OCI-LY1 (cell line): Measurements from ENCODE around the gene INPP4A.

Source experiments
- H2AFZ ChIP-seq: fragments of 200-600 bp; sonication (generic), shearing (Covaris generic); 2 replicates; pipeline ENCODE4 v1.6.0; 2014; ENCODE audit warnings: antibody characterized with exemption, mild to moderate bottlenecking, low read length
- H3F3A ChIP-seq: fragments of 200-600 bp; sonication (generic), shearing (Covaris generic); 2 replicates; pipeline ENCODE4 v1.6.0; 2014; ENCODE audit warnings: mild to moderate bottlenecking, antibody characterized with exemption, low read length, moderate library complexity; ENCODE audit not compliant: insufficient read depth
- H3K27ac ChIP-seq: fragments of 200-600 bp; sonication (generic); 2 replicates; pipeline ENCODE4 v1.5.1; 2014; ENCODE audit warnings: low read length, mixed run types, mild to moderate bottlenecking, low read depth; ENCODE audit not compliant: poor library complexity, severe bottlenecking
- H3K27me3 ChIP-seq: fragments of 200-600 bp; sonication (generic); 2 replicates; pipeline ENCODE4 v1.6.0; 2014; ENCODE audit warnings: antibody characterized with exemption, mild to moderate bottlenecking, low read length, moderate library complexity; ENCODE audit not compliant: insufficient read depth
- H3K36me3 ChIP-seq: fragments of 200-600 bp; sonication (generic); 2 replicates; pipeline ENCODE4 v1.6.1; 2014; ENCODE audit warnings: mild to moderate bottlenecking, antibody characterized with exemption, low read length, moderate library complexity, mixed read lengths; ENCODE audit not compliant: insufficient read depth
- H3K4me1 ChIP-seq: fragments of 200-600 bp; sonication (generic); 2 replicates; pipeline ENCODE4 v1.5.1; 2014; ENCODE audit warnings: mild to moderate bottlenecking, low read length, moderate library complexity; ENCODE audit not compliant: insufficient read depth, severe bottlenecking
- H3K4me2 ChIP-seq: fragments of 200-600 bp; sonication (generic), shearing (Covaris generic); 2 replicates; pipeline ENCODE4 v1.6.1; 2014; ENCODE audit warnings: low read length
- H3K4me3 ChIP-seq: fragments of 200-600 bp; sonication (generic); 2 replicates; pipeline ENCODE4 v1.5.1; 2014; ENCODE audit warnings: low read length, low read depth, mild to moderate bottlenecking, mixed read lengths; ENCODE audit not compliant: poor library complexity, severe bottlenecking
- H3K79me2 ChIP-seq: fragments of 200-600 bp; shearing (Covaris generic); 2 replicates; pipeline ENCODE4 v1.6.1; 2016; ENCODE audit warnings: mixed run types, low read length, mixed read lengths; ENCODE audit not compliant: insufficient read depth
- H3K9ac ChIP-seq: fragments of 200-600 bp; sonication (generic), shearing (Covaris generic); 2 replicates; pipeline ENCODE4 v1.6.1; 2014; ENCODE audit warnings: mild to moderate bottlenecking, low read length, mixed read lengths
- H3K9me2 ChIP-seq: fragments of 200-600 bp; sonication (generic), shearing (Covaris generic); 2 replicates; pipeline ENCODE4 v1.6.1; 2014; ENCODE audit warnings: low read depth, mild to moderate bottlenecking, low read length, mixed read lengths
- H3K9me3 ChIP-seq: fragments of 200-600 bp; shearing (Covaris generic); 2 replicates; pipeline ENCODE4 v1.6.1; 2014; ENCODE audit warnings: low read length, mixed read lengths
- H4K20me1 ChIP-seq: fragments of 200-600 bp; sonication (generic), shearing (Covaris generic); 2 replicates; pipeline ENCODE4 v1.6.0; 2016; ENCODE audit warnings: mild to moderate bottlenecking, low read length; ENCODE audit not compliant: insufficient read depth
- EZH2 ChIP-seq: fragments of 200-600 bp; sonication (generic), shearing (Covaris generic); IDR thresholded peaks from 2 replicates; pipeline ENCODE4 v1.8.0; 2017; ENCODE audit warnings: borderline replicate concordance, mixed run types, mild to moderate bottlenecking, antibody characterized with exemption, low read length, moderate library complexity, mixed read lengths
- TF ChIP-seq, protein P1 (sequence below): fragments of 200-600 bp; sonication (generic), shearing (Covaris generic); IDR thresholded peaks from 2 replicates; pipeline ENCODE4 v1.5.1; 2017; ENCODE audit warnings: mild to moderate bottlenecking, antibody characterized with exemption, low read length, moderate library complexity, mixed read lengths

The INPP4A gene

DNA sequence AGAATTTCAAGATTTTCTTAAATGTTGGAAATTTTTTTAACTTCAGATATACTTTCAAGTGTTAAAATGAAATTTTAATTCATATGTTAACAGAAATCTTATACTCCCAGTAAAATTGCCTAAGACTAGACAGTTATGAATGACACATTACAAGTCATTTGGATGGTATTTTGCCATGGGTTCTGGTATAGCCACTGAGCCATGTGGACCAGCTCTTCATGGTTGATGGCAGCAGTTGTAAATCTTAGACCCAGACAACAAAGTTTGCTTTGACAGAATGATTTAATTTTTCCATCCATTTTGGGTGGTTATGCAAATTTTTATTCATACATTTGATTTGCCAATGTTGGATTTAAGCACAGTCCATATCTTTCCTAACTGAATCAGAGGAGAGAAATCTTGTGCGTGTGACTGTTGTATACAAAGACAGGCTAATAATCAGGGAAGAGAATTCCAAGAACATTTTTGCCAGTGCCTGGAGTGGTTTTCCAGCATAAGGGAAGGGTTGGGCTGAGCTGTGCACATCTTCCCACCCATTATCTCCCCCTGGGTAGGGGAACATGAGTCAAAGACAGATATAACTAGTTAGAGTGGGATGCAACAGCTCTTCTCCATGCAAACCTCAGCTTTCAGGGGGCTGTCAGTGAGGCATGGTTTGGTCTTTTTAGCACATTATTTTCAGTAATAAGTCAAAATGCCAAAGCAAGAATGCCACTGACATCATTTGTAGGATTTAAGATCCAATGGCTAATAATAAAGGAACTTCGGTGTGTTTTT lies 28.1 kb upstream of the INPP4A start:
- H3K27me3 ChIP-seq = no peaks in the 10 kb centered on the region
- H2AFZ ChIP-seq = no peak overlapping the region
- no peak for TF ChIP-seq EZH2
- TF ChIP-seq, protein P1, sequence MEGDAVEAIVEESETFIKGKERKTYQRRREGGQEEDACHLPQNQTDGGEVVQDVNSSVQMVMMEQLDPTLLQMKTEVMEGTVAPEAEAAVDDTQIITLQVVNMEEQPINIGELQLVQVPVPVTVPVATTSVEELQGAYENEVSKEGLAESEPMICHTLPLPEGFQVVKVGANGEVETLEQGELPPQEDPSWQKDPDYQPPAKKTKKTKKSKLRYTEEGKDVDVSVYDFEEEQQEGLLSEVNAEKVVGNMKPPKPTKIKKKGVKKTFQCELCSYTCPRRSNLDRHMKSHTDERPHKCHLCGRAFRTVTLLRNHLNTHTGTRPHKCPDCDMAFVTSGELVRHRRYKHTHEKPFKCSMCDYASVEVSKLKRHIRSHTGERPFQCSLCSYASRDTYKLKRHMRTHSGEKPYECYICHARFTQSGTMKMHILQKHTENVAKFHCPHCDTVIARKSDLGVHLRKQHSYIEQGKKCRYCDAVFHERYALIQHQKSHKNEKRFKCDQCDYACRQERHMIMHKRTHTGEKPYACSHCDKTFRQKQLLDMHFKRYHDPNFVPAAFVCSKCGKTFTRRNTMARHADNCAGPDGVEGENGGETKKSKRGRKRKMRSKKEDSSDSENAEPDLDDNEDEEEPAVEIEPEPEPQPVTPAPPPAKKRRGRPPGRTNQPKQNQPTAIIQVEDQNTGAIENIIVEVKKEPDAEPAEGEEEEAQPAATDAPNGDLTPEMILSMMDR = no peak
- no peak overlapping the region for H3K9ac ChIP-seq
- H3K27ac ChIP-seq = no peak overlapping the region
- H3K4me2 ChIP-seq = no peak overlapping the region
- no peaks in the 10 kb centered on the region for H4K20me1 ChIP-seq
- no peaks in the 10 kb centered on the region for H3K79me2 ChIP-seq
- H3F3A ChIP-seq = no peaks in the 10 kb centered on the region
- no peaks in the 10 kb centered on the region for H3K36me3 ChIP-seq
- no peak overlapping the region for H3K4me3 ChIP-seq
- no peaks in the 10 kb centered on the region for H3K4me1 ChIP-seq
- H3K9me3 ChIP-seq = 0 out of 2 replicates have a peak, but pooled peaks cover 3% of the 10 kb centered on the region
- H3K9me2 ChIP-seq = no peaks in the 10 kb centered on the region

DNA sequence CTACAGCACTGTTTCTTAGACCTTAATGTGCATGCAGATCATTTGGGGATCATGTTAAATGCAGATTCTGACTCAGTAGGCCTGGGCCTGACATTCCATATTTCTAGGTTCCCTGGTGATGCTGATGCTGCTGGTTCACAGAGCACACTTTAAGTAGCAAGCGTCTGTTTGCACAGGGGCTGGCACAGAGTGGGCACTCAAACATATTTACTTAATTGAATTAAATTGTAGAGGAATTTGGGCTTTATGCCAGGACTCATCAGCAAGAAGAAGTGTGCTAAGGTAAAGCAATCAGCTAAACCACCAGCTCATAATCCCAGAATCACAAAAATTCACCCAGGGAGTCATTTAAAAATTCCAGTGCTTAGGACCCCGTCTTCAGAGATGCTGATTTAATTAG lies 25.1 kb upstream of the INPP4A start:
- H3K4me3 ChIP-seq = no peak overlapping the region
- H3K9me2 ChIP-seq = no peaks in the 10 kb centered on the region
- TF ChIP-seq, protein P1 = no peak
- TF ChIP-seq EZH2 = no peak
- no peak overlapping the region for H3K9ac ChIP-seq
- H3K27me3 ChIP-seq = no peaks in the 10 kb centered on the region
- no peak overlapping the region for H3K4me2 ChIP-seq
- H3K27ac ChIP-seq = no peak overlapping the region
- H4K20me1 ChIP-seq = no peaks in the 10 kb centered on the region
- H3K79me2 ChIP-seq = no peaks in the 10 kb centered on the region
- H3K4me1 ChIP-seq = no peaks in the 10 kb centered on the region
- H3K36me3 ChIP-seq = no peaks in the 10 kb centered on the region
- H2AFZ ChIP-seq = no peak overlapping the region
- 0 out of 2 replicates have a peak, but pooled peaks cover 3% of the 10 kb centered on the region for H3K9me3 ChIP-seq
- H3F3A ChIP-seq = no peaks in the 10 kb centered on the region

DNA sequence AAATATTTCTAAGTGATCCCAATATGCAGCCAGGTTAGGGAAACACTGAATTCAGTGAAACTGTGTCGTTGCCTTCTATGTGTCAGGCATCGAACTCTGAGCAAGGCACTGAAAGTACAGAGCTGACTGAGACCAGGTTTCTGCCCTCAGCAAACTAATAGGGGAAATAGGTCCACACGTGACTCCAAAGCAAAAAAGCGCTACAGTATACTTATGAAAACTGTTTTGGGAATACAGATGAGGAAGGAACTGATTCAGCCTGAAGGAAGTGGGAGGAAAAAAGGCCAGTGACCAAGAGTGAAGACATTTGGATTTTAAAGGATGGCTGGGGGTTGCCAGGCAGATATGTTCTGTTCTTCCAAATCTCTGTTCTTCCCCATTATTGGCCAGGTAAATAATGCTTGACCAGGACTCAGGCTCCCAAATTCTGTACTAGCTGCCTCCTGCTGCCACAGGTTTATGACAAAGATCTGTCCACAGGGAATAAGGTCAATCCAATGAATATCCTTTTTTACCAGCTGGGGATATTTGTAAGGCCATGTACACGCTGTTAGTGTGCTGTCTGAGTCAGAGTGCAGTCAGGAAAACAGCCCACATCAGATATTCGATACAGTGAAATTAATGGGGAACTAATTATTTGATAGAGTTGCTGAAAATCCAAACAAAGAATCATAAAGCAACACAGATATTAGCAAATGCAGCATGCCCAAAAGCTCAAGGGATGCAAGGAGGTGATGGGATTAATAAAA lies 24.5 kb upstream of the INPP4A start:
- Histone ChIP-seq H3K4me3 (no peak overlapping the region), H3K9me2 (no peaks in the 10 kb centered on the region), H3K36me3 (no peaks in the 10 kb centered on the region), H3K27me3 (no peaks in the 10 kb centered on the region), H3F3A (no peaks in the 10 kb centered on the region), H3K9me3 (0 out of 2 replicates have a peak, but pooled peaks cover 3% of the 10 kb centered on the region), H2AFZ (no peak overlapping the region), H3K79me2 (no peaks in the 10 kb centered on the region), H3K4me1 (no peaks in the 10 kb centered on the region), H4K20me1 (no peaks in the 10 kb centered on the region), H3K27ac (no peak overlapping the region), H3K9ac (no peak overlapping the region), H3K4me2 (no peak overlapping the region)
- TF ChIP-seq, protein P1 = no peak
- no peak for TF ChIP-seq EZH2
